GM19463 (cell line): ENCODE results near the gene MOB3C.

Source experiments
- ATAC-seq: cut with Tn5 transposase; IDR thresholded peaks from one replicate; pipeline ENCODE4 v1.9.1; 2021; ENCODE audit warnings: mild to moderate bottlenecking, moderate library complexity; ENCODE audit not compliant: unreplicated experiment

MOB3C gene

DNA sequence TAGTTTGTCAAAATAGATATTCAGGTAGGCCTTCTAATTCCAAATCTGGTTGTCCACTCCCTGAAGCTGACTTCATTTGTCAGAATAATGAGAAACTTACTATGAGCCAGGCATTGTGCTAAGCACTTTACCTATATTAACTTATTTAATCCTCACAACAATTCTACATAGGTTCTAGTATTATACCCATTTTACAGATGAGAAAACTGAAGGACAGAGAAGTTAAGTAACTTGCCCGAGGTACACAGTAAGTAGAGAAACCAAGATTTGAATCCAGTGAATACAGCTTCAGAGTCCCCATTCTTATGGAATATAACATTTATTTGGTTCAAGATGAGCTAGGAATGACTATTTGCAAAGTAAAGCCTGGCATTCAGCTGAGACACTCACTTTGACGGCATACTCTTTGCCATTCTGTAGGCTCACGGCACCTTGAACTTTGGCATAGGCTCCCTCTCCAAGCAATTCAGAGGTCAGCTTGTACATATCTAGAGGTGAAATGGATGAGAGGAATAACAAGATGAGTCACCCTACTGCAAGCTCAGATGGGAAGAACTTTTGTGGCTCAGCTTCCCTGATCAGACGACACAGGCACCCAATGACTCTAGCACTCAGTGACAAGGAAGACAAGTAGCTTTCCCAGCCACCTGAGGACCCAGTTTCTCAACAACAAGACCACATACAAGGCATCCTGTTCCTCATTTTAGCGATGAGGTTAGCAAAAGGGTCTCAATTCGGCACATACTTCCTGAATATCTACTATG is 36.3 kb downstream of the MOB3C start:
- no peak for ATAC-seq

DNA sequence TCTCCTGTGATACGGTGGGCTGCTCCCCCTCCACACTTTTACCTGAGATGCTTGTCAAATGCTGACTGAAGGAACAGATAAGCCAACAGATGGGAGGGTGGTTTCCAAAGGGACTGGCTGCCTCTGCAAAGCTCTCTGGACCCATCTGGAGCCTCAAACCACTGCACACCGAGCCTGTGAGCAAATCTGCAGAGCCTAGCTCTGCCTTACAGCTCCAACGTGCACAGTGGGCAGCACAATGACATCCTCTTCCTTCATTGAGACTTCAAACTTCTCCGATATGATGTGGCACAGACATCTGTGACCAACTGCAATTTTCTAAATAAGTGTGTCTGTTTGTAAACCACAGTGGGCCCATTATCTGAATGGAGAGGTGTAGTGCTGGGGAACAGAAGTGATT is 38.9 kb downstream of the MOB3C start:
- no peak for ATAC-seq

DNA sequence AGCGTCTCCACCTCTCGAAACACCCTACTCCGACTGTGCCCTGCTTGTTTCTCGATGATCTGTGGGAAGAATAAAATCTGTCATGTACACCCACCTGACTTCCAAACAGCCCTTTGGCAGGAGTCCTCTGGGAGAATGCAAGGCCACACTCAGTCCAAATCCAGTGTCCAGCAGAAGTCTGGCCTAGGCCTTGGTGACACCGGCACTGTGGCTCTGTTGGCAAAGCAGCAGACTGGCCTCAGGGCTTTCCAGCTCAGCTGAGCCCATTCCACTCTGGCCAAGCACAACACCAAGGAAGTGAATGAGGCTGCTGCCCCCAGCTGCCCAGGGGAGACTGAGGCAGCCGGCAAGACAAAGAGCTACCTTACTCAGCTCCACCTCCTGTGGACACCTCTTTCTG is 40.0 kb downstream of the MOB3C start:
- no peak for ATAC-seq

DNA sequence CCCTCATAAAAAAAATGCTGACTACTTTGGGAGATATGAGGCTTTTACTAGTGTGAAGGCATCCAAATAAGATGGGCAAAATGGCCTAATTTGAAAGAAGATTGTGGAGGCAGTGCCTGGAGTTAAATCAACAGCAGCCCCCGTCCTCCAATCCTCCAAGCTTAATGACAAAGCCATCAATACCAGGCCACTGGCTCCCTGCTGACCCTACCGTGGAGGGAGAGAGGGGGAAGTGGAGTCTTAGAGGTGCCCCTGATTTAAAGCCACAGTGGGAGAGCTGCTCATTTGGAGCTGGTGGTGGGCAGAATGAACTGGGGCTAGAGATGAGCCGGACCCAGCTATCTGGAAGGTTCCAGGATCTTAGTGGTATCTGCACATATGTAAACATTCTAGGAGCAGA is 40.8 kb downstream of the MOB3C start:
- no peak for ATAC-seq

DNA sequence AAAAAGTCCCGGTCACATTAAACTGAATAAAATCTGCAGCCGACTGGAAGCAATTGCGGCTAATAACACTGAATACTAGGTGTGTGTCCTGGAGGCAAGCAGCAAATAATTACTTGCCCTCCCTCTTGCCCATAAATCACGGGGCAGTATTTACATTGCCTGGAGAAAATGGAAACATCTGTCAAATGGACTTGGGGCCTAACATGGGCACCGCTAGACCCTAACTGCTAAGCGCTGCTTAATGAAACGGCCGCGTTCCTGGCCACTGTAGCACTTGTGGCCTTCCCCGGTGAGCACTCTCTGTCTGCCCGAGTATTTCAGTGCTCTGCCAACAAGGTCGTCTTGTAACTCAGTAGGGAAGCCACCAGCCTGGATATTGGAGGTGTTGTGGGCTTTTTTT is 41.3 kb downstream of the MOB3C start:
- ATAC-seq: no peak

DNA sequence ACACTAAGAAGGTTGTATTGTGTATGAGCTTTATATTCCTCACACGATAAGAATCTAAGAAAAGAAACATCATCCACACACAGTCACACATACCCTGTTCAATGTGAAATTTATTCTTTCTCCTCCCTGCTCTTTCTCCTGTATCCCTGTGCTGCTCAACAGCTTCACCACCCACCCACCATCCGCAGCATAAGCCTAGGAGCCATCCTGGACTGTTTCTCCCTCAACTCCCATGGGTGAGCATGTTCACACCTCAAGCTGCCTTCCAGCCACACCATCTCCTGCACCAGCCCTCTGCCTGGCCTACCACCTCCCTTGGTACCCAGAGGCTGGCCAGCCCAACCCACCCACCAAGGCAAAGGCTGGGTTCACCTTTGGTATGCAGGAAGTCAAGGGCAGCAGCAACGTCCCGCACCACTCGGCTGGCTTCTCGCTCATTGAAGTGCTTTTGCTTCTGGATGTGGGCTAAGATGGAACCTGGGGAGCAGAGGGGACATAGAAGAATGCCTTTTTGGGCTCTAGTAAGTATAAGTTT is 44.9 kb downstream of the MOB3C start:
- ATAC-seq: no peak

DNA sequence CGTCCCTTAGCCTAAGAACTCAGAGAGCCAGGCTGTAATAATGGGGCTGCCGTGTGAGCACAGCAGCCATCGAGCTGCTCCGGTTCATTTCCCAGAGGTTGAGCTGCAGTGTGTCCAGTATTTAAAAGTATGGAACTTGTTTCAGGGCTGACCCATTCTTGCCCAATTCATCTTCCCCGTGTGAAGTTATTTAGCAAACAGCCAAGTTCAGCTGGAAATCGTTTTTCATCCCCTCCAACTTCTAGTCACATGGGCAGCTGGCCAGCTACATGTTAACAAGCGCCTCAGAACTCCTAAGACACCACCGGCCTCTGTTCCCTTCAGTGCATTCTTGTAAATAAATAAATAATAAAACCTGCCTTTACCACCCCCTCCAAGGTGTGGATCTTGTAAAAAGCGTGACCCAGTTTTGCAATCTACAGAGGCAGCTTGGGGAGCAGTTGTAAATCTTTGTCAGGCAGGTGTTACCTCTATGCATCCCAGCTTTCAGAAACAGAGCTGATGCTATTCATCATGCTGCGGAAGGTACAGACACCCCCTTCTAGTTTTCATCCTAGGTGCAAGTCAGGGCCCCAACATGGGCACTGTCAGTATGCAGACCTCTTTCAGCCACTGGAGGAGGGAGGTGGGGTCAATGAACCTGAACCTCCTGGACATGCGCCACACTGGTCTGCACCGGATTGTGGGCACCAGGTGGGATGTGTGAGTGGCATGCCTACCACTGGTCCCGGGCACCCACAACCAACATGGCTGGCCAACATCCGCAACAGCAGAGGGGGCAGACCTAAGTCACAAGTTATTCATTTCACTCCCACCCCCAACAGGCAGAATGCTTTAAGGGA is 46.5 kb downstream of the MOB3C start:
- no peak for ATAC-seq

DNA sequence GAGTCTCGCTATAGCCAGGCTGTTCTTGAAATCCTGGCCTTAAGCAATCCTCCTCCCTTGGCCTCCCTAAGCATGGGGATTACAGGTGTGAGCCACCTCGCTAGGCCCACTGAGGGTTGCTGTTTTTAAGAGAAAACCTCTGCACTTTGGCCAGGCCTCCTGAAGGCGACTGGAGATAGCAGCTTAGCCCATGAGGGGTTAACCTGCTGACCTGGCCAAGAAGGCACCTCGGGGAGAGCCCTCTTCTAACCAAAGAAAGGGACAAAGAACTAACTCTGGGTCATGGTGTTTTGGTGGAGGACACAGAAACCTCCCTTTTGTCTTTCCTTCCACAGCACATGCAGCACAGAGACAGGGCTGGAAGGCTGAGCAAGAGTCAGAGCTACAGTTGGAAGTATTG is 47.5 kb downstream of the MOB3C start:
- no peak for ATAC-seq

DNA sequence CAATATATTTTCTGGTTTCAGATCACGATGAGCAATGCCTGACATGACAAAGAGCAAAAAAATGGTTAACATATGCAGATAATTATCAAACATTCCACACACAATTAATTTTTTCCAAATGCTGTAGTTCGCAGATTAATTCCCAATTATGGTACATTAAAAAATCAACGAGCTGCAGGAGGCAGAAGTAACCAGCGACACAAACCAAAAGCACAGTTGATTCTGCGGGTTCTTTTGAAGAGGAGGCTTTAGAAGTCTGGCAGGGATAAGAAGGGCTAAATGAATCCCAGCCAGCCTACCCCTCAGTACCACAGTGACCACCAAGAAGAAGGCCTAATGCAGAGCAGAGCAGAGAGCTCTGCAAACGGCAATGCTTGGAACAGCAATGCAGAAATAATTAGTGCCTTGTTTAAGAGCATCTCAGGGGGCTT is 48.1 kb downstream of the MOB3C start:
- ATAC-seq: no peak

DNA sequence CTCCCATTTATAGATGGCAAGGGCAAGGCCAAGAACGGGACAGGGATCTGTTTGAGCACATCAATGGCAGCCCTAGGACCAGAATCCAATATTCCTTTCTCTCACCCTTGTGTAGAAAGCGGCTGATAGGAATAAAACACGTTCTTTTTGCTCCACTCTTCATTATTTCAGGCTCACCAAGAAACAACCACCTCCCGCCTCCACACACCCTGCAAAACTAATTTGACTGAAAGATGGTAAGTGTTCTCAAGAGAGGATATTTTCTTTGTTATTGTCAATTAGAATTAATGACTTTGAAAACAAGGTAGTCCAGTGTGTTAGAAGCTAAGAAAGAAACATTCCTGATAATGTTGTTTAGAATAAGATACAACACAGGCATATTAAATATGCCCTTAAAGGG is 53.3 kb downstream of the MOB3C start:
- ATAC-seq: no peak

DNA sequence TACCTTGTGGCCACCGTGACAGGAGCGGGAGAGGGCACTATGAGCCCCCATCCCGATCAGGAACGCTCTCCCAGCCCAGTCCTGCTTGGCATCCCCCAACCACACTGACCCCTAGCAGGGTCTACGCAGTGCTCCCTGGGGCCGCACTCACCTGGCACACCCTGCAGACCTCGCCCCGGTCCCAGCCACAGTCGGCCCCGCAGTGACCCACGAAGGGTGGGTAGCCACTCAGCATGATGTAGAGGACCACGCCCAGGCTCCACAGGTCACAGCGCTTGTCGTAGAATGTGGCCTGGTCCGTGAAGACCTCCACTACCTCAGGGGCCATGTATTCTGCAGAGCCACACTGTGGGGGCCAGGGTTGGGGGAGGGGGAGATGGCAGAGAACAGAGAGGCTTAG is 54.1 kb downstream of the MOB3C start:
- ATAC-seq: no peak

DNA sequence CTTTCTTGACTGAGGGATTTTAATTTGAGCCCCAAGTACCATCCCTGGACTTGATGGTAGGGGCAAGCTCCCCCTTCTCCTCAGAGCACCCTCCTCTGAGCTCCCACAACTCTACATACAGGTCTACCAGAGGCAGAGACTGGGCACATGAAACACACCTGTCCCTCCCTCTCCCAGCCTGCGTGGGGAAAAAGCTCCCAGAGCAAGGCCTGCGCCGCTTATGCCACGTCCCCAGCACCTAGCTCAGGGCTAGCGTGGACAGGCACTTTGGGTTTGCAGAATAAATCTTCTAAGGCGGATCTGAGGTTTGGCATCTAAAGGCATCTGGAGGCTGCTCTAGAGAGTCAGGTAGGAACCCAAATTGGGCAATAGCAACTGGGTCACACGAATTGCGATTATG is 57.6 kb downstream of the MOB3C start:
- no peak for ATAC-seq

DNA sequence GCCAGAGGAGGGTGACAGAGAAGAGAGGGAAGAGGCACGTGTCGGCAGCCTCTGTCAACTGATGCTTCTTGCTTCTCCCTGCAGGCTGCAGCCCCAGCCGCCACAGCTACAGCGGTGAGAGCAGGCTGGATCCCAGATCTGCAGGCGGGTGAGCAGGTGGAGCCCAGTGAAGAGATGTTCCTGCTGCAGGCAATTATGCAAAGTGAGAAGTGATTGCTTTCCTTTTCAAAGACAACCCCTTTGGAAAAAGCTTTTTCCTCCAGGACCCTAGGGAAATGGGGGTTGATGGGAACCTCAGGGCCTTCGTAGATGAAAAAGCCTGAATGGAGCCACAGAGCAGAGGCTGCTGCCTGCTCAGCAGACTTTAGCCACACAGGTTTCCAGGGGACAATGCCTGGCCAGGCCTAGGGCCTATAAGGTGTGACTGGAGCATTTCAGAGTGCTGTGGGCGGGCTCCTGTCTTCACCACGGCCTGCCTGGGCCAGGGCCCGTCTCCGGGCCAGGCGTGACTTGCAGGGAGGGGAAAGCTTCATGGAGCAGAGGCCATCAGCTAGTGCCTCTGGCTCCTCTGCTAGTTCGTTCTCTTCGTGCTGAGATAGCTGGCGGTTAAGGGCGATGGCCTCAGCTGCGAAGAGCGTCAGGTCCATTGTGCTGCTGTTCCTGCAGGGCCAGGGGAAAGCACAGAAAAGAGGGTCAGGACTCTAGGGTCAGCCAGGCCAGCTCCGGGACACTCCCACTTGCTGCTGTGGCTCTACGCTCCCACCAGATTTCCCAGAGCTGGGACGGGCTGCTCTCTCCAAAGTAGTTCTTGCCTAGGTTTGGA is 58.3 kb downstream of the MOB3C start:
- ATAC-seq: no peak
